Suprapubic skin (tissue), 4 donors: ENCODE results near the gene PSAP. TPM values are rescaled to one million over a fixed set of nuclear protein-coding genes. Genes with fewer than 3 reads are reported as not detected.
A peak's percentile ranks its signal among the peaks of the same experiment; 100 is the strongest.

Experiments used
- DNase-seq, 2 donors: peaks; one replicate each; pipeline ENCODE4 v3.0.0-alpha.2; 2019; ENCODE audit warnings: low spot score in 2 of 2
- H3K27ac ChIP-seq: fragments of 200-600 bp; sonication (generic); one replicate; pipeline ENCODE4 v1.5.1; 2019
- H3K27me3 ChIP-seq: fragments of 200-600 bp; sonication (generic); one replicate; pipeline ENCODE4 v1.5.1; 2019
- H3K36me3 ChIP-seq: fragments of 200-600 bp; sonication (generic); one replicate; pipeline ENCODE4 v1.5.1; 2019
- H3K4me1 ChIP-seq: fragments of 200-600 bp; sonication (generic); one replicate; pipeline ENCODE4 v1.5.1; 2019
- H3K4me3 ChIP-seq: fragments of 200-600 bp; sonication (generic); one replicate; pipeline ENCODE4 v1.5.1; 2019; ENCODE audit warnings: mild to moderate bottlenecking
- H3K9me3 ChIP-seq: fragments of 200-600 bp; sonication (generic); one replicate; pipeline ENCODE4 v1.5.1; 2019
- CTCF ChIP-seq, 2 donors: fragments of 200-600 bp in 1 of 2; fragments of 450-650 bp in 1 of 2; sonication (generic) in 1 of 2; IDR thresholded peaks; one replicate each; pipeline ENCODE4 v1.5.1; 2016 to 2019; ENCODE audit warnings: antibody characterized with exemption in 2 of 2, mild to moderate bottlenecking in 1 of 2, moderate library complexity in 1 of 2
- EP300 ChIP-seq: sonication (generic); formaldehyde crosslinking; IDR thresholded peaks from one replicate; pipeline ENCODE4 v1.6.1; 2017; ENCODE audit warnings: antibody characterized with exemption
- POLR2A ChIP-seq, 2 donors: fragments of 450-650 bp; IDR thresholded peaks; one replicate each; pipeline ENCODE4 v1.6.1; 2017; ENCODE audit warnings: antibody characterized with exemption in 2 of 2, mild to moderate bottlenecking in 2 of 2, moderate library complexity in 2 of 2
- POLR2AphosphoS5 ChIP-seq, 3 donors: sonication (generic); formaldehyde crosslinking; IDR thresholded peaks; one replicate each; pipeline ENCODE4 v1.6.1; 2017; ENCODE audit warnings: antibody characterized with exemption in 3 of 3
- WGBS: methylation state at CpG from one replicate; pipeline ENCODE4 v1.1.5; 2018; 5-methylcytosine and 5-hydroxymethylcytosine counted together
- total RNA-seq, 4 donors: library from RNA; depleted of rRNA; stranded (reverse); fragments of >200 nt; gene quantifications; one replicate each; pipeline ENCODE4 v1.1.0, GENCODE V29; 2016

Gene PSAP
- total RNA-seq, 4 donors from 2014 or later = 391 to 548 (median 468) TPM

GRCh38 chr10:71770255-71770654 is 80.8 kb downstream of the PSAP start:
- no peak for TF ChIP-seq POLR2AphosphoS5 (IDR thresholded peaks at IDR 0.05)
- TF ChIP-seq EP300 = no peak
- no peak for TF ChIP-seq CTCF (IDR thresholded peaks at IDR 0.05)
- TF ChIP-seq POLR2A (IDR thresholded peaks at IDR 0.05) = no peak
- peaks cover 90% of the 10 kb centered on the region for H3K4me1 ChIP-seq
- WGBS = 100% methylated on average over 2 of the region's 3 CpGs
- no peaks in the 10 kb centered on the region for H3K27me3 ChIP-seq
- H3K27ac ChIP-seq = peak overlapping the region; percentile 88
- no peaks in the 10 kb centered on the region for H3K36me3 ChIP-seq
- no peaks in the 10 kb centered on the region for H3K9me3 ChIP-seq
- DNase-seq = no peak
- peak overlapping the region; percentile 73 for H3K4me3 ChIP-seq

- H3K4me1 ChIP-seq = peaks cover 93% of the 10 kb centered on the region
- H3K27ac ChIP-seq = peak overlapping the region; percentile 86
- no peak for DNase-seq
- H3K4me3 ChIP-seq = peak overlapping the region; percentile 73
- no peaks in the 10 kb centered on the region for H3K9me3 ChIP-seq
- WGBS = 35% methylated on average over 5 of the region's 5 CpGs
- H3K27me3 ChIP-seq = no peaks in the 10 kb centered on the region
- H3K36me3 ChIP-seq = no peaks in the 10 kb centered on the region
- TF ChIP-seq CTCF (IDR thresholded peaks at IDR 0.05) (no peak), POLR2AphosphoS5 (IDR thresholded peaks at IDR 0.05) (no peak), EP300 (no peak), POLR2A (IDR thresholded peaks at IDR 0.05) (no peak)
These were observed 81.7 kb downstream of the PSAP start for GRCh38 chr10:71769279-71769823.

GRCh38 chr10:71767420-71768035 is 83.5 kb downstream of the PSAP start:
- Histone ChIP-seq H3K4me1 (peaks cover 89% of the 10 kb centered on the region), H3K4me3 (no peak overlapping the region), H3K27ac (peak overlapping the region; percentile 86), H3K9me3 (no peaks in the 10 kb centered on the region), H3K27me3 (no peaks in the 10 kb centered on the region), H3K36me3 (no peaks in the 10 kb centered on the region)
- 17% methylated on average over 8 of the region's 10 CpGs for WGBS
- no peak for DNase-seq
- no peak for TF ChIP-seq EP300
- TF ChIP-seq CTCF (IDR thresholded peaks at IDR 0.05) = no peak
- no peak for TF ChIP-seq POLR2A (IDR thresholded peaks at IDR 0.05)
- TF ChIP-seq POLR2AphosphoS5 (IDR thresholded peaks at IDR 0.05) = no peak

- H3K27me3 ChIP-seq = no peaks in the 10 kb centered on the region
- H3K4me1 ChIP-seq = peaks cover 89% of the 10 kb centered on the region
- peak overlapping the region; percentile 86 for H3K27ac ChIP-seq
- no peaks in the 10 kb centered on the region for H3K9me3 ChIP-seq
- H3K36me3 ChIP-seq = no peaks in the 10 kb centered on the region
- H3K4me3 ChIP-seq = no peak overlapping the region
- peak; percentile 91 to 92 for DNase-seq
- 24% methylated on average over 10 of the region's 10 CpGs for WGBS
- peak; percentile 59 for TF ChIP-seq EP300
- peak in 2 of 3 donors; percentile 46 to 59 for TF ChIP-seq POLR2AphosphoS5 (IDR thresholded peaks at IDR 0.05)
- no peak for TF ChIP-seq CTCF (IDR thresholded peaks at IDR 0.05)
These were observed 84.2 kb downstream of the PSAP start for GRCh38 chr10:71766717-71767419.

Other genes starting within 250 kb of the PSAP start
- gene C10orf105, start 131.5 kb downstream of the PSAP start, total RNA-seq = under 1 TPM in 2 of 4 donors, not detected in 2; 0.17 to 0.48 TPM
- 10 to 100 TPM; 16.3 to 50.7 (median 33.6) TPM for gene VSIR, start 77.7 kb downstream of the PSAP start, total RNA-seq
- gene CHST3, start 113.1 kb upstream of the PSAP start, total RNA-seq = 10 to 100 TPM; 17.9 to 29.3 (median 23.2) TPM
- 1 to 10 TPM; 1.5 to 3.7 (median 1.8) TPM for gene SPOCK2, start 237.3 kb upstream of the PSAP start, total RNA-seq